Measurements from ENCODE around the gene IFI35.
A peak's percentile ranks its signal among the peaks of the same experiment; 100 is the strongest.

Gene IFI35

GRCh38 chr17:43013296-43013695, 6.7 kb downstream of the IFI35 start:
- H3K9me3 ChIP-seq: no peaks in the 10 kb centered on the region
- H3K4me3 ChIP-seq: no peak overlapping the region
- H3K27ac ChIP-seq: no peak overlapping the region
- H3K27me3 ChIP-seq: no peaks in the 10 kb centered on the region
- peaks cover 9 to 59% (median 40%) of the 10 kb centered on the region in 3 donors for H3K36me3 ChIP-seq
- intact Hi-C loops (cut with DNase I; ENCODE audit: low total_unique reads): no loop called here
- TF ChIP-seq, protein P1, sequence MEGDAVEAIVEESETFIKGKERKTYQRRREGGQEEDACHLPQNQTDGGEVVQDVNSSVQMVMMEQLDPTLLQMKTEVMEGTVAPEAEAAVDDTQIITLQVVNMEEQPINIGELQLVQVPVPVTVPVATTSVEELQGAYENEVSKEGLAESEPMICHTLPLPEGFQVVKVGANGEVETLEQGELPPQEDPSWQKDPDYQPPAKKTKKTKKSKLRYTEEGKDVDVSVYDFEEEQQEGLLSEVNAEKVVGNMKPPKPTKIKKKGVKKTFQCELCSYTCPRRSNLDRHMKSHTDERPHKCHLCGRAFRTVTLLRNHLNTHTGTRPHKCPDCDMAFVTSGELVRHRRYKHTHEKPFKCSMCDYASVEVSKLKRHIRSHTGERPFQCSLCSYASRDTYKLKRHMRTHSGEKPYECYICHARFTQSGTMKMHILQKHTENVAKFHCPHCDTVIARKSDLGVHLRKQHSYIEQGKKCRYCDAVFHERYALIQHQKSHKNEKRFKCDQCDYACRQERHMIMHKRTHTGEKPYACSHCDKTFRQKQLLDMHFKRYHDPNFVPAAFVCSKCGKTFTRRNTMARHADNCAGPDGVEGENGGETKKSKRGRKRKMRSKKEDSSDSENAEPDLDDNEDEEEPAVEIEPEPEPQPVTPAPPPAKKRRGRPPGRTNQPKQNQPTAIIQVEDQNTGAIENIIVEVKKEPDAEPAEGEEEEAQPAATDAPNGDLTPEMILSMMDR (IDR thresholded peaks at IDR 0.05): no peak
- peaks cover 0 to 7% (median 0%) of the 10 kb centered on the region in 4 donors for H3K4me1 ChIP-seq
- DNase-seq: no peak

GRCh38 chr17:43014020-43014648, 7.5 kb downstream of the IFI35 start:
- Histone ChIP-seq H3K36me3 (peaks cover 9 to 65% (median 43%) of the 10 kb centered on the region in 3 donors), H3K9me3 (no peaks in the 10 kb centered on the region), H3K4me1 (peaks cover 0 to 7% (median under 1%) of the 10 kb centered on the region in 4 donors), H3K27me3 (no peaks in the 10 kb centered on the region), H3K4me3 (no peak overlapping the region), H3K27ac (peak overlapping the region in 1 of 2 donors; percentile 33)
- TF ChIP-seq, protein P1 (IDR thresholded peaks at IDR 0.05): no peak
- DNase-seq: no peak
- intact Hi-C loops (cut with DNase I; ENCODE audit: low total_unique reads): no loop called here

DNA sequence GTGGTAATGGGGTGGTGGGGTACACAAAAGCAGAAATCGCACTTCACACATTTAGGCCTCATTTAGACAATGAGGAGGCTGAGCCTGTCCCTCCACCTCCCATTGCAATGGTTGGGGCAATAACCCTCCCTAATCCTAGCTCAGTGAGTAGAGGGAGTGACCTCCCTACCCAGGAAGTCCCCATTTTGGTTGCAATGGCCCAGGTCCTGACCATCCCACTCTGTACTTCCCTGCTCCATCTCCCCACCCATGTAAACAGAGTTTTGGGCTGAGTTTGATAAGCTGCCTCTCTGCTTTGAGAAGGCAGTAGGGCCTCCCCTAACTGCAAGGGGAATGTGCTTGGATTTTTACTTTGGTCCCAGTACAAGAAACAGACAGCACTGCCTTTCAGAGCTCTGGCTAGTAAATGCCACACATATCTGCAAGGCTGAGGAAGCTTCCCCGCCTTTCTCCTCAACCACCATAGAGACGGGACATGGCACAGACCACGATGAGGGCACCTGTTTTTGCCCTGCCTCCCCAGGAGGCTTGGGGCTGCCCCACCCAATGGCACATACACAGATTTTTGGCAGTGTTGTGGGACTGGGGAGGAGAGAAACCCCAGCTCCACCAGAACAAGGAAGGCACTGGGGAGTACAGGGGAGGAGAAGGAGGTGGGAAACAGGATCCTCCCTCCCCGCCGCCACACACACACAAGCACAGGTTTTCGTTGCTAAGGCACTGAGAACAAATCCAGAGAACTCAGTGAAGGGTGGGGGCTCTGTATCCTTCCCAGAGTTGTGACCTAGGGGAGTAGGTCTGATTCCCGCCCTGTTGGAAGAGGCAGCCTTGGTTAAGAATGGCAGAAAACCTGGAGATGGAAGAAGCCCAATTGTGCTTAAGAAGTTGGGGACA, 8.3 kb downstream of the IFI35 start:
- TF ChIP-seq, protein P1 (IDR thresholded peaks at IDR 0.05): no peak
- Histone ChIP-seq H3K4me1 (peaks cover 0 to 14% (median 7%) of the 10 kb centered on the region in 4 donors), H3K27ac (peak overlapping the region; percentile 33), H3K4me3 (no peak overlapping the region), H3K36me3 (peaks cover 9 to 65% (median 43%) of the 10 kb centered on the region in 3 donors), H3K27me3 (no peaks in the 10 kb centered on the region), H3K9me3 (no peaks in the 10 kb centered on the region)
- no peak for DNase-seq
- intact Hi-C loops (cut with DNase I; ENCODE audit: low total_unique reads): loop anchor here (5.0 kb wide), 2 partner anchors 112 to 322 kb away; partner anchors contain the start of gene BRCA1

DNA sequence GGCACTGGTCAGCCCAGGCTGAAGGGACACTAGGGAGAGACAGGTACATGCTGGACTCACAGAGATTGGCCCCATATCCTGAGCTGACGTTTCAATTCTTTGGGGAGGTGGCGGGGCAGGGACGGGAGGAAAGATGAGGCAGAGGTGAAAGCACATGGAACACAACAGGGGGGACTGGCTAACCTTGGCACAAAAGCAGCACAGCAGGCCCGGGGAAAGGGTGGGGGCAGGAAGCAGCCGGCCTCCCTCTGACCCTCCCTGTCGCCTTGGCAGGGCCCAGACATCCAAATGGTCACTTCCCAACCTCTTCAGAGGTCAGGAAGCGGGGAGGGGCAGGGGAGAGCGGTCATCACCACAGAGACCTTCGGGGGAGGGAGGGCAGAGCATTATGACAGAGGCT, 9.0 kb downstream of the IFI35 start:
- intact Hi-C loops (cut with DNase I; ENCODE audit: low total_unique reads): loop anchor here (5.0 kb wide), 2 partner anchors 112 to 322 kb away; partner anchors contain the start of gene BRCA1
- H3K4me1 ChIP-seq: peaks cover 0 to 20% (median 14%) of the 10 kb centered on the region in 4 donors
- TF ChIP-seq, protein P1 (IDR thresholded peaks at IDR 0.05): no peak
- peak overlapping the region in 1 of 2 donors; percentile 33 for H3K27ac ChIP-seq
- no peak overlapping the region for H3K4me3 ChIP-seq
- no peaks in the 10 kb centered on the region for H3K9me3 ChIP-seq
- peak; percentile 56 to 76 for DNase-seq
- peaks cover 9 to 65% (median 43%) of the 10 kb centered on the region in 3 donors for H3K36me3 ChIP-seq
- H3K27me3 ChIP-seq: no peaks in the 10 kb centered on the region

DNA sequence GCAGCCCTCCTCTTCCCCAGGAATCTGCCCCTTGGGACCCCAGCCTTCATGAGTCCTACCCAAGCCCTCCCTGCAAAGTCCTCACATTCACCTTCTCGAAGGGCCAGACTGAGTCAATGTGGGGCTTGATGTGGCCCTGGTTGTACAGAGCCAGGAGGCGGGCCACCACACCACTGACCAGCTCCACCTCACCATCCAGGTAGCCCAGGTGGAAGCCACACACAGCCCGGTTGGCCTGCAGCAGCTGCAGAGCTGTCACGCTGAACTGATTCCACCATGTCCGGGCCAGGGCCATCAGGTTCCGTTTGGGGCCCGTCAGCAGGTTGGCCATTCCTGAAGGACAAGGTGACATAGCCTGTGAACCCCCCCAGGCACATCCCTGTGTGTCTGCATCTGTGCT, 9.6 kb downstream of the IFI35 start:
- intact Hi-C loops (cut with DNase I; ENCODE audit: low total_unique reads): loop anchor here (5.0 kb wide), 2 partner anchors 111 to 321 kb away; partner anchors contain the start of gene BRCA1
- no peak overlapping the region for H3K4me3 ChIP-seq
- H3K4me1 ChIP-seq: peaks cover 0 to 25% (median 16%) of the 10 kb centered on the region in 4 donors
- DNase-seq: no peak
- TF ChIP-seq, protein P1 (IDR thresholded peaks at IDR 0.05): no peak
- peaks cover 9 to 65% (median 43%) of the 10 kb centered on the region in 3 donors for H3K36me3 ChIP-seq
- no peaks in the 10 kb centered on the region for H3K9me3 ChIP-seq
- no peaks in the 10 kb centered on the region for H3K27me3 ChIP-seq
- H3K27ac ChIP-seq: no peak overlapping the region

Measured in tibial artery (tissue), 4 donors.